Activated T-cell treated with anti-CD3 and anti-CD28 coated beads for 1 hour (primary cell): Measurements from ENCODE around the gene CCL25.
"Not testable (repeated sequence)": the region's sequence is repeated elsewhere in the genome, so short reads cannot be mapped to it uniquely, and the experiment has no call there.

Experiments used
- DNase-seq: peaks from one replicate; pipeline ENCODE4 v3.0.0-alpha.2; 2020; ENCODE audit warnings: low read depth

The CCL25 gene

GRCh38 chr19:8085598-8086408, 33.2 kb downstream of the CCL25 start:
- DNase-seq: no peak

- DNase-seq: no peak
Measured at GRCh38 chr19:8086849-8087248, 34.3 kb downstream of the CCL25 start.

GRCh38 chr19:8087876-8088275, 35.3 kb downstream of the CCL25 start:
- no peak for DNase-seq

- no peak for DNase-seq
Measured at GRCh38 chr19:8088752-8089663, 36.4 kb downstream of the CCL25 start.

- no peak for DNase-seq
Measured at GRCh38 chr19:8089664-8090601, 37.4 kb downstream of the CCL25 start.

GRCh38 chr19:8090950-8091349, 38.4 kb downstream of the CCL25 start:
- no peak for DNase-seq

GRCh38 chr19:8093740-8094139, 41.2 kb downstream of the CCL25 start:
- DNase-seq: no peak

GRCh38 chr19:8094336-8094735, 41.8 kb downstream of the CCL25 start:
- DNase-seq: no peak

- DNase-seq: no peak
Measured at GRCh38 chr19:8095354-8095886, 42.9 kb downstream of the CCL25 start.

GRCh38 chr19:8096071-8096470, 43.5 kb downstream of the CCL25 start:
- DNase-seq: no peak

GRCh38 chr19:8097198-8097597, 44.6 kb downstream of the CCL25 start:
- no peak for DNase-seq

GRCh38 chr19:8097681-8098567, 45.4 kb downstream of the CCL25 start:
- DNase-seq: no peak

GRCh38 chr19:8101311-8101710, 48.8 kb downstream of the CCL25 start:
- DNase-seq: no peak

- not testable (repeated sequence) for DNase-seq
Measured at GRCh38 chr19:8101910-8102309, 49.4 kb downstream of the CCL25 start.

- DNase-seq: no peak
Measured at GRCh38 chr19:8105471-8105870, 52.9 kb downstream of the CCL25 start.

GRCh38 chr19:8107301-8107903, 54.8 kb downstream of the CCL25 start:
- no peak for DNase-seq

- DNase-seq: no peak
Measured at GRCh38 chr19:8108560-8109445, 56.2 kb downstream of the CCL25 start.

GRCh38 chr19:8109455-8109854, 56.9 kb downstream of the CCL25 start:
- no peak for DNase-seq
